Right ventricle myocardium inferior (tissue), 1 donor: ENCODE measurements around the gene SYT13. TPM values are rescaled to one million over a fixed set of nuclear protein-coding genes. Genes with fewer than 3 reads are reported as not detected.

Experiments
- ATAC-seq: fragments of 200-7000 bp; cut with Tn5 transposase; one replicate; pipeline ENCODE4 v1.9.1; 2020; ENCODE audit warnings: mild to moderate bottlenecking, moderate library complexity
- DNase-seq: peaks from one replicate; pipeline ENCODE4 v3.0.0; 2021; ENCODE audit errors: missing footprints
- intact Hi-C: fragments of 100-400 bp; cut with DNase I; formaldehyde crosslinking; loops from one replicate; pipeline ENCODE4 v1.11.0; 2022
- total RNA-seq: library from RNA; stranded (reverse); fragmentation: NEBNext Ultra II Directional; extraction: Animal tissue kit (Norgen Biotek cat#: 25700); gene quantifications from one replicate; pipeline ENCODE4 v1.2.1, GENCODE V29; 2021
- donor health status: DM: no; HTN: yes; CAD: no; lungs with severe emphysema.

The SYT13 gene
- total RNA-seq, 1 donor from 2014 or later = 7.0 TPM

GRCh38 chr11:45212566-45213315 is 73.4 kb downstream of the SYT13 start:
- ATAC-seq (no peak), DNase-seq (no peak)
- intact Hi-C loops = no loop called here

GRCh38 chr11:45211732-45212131 is 74.4 kb downstream of the SYT13 start:
- DNase-seq (no peak), ATAC-seq (no peak)
- intact Hi-C loops = no loop called here

- intact Hi-C loops = loop anchor here (1.0 kb wide), 2 partner anchors 28 to 65 kb away; partner anchors contain the start of gene PRDM11
- DNase-seq (no peak), ATAC-seq (no peak)
Observed at GRCh38 chr11:45210846-45211245, 75.3 kb downstream of the SYT13 start.

- DNase-seq = peak; percentile 94
- intact Hi-C loops = loop anchor here (1.0 to 2.0 kb wide), 3 partner anchors 27 to 123 kb away; partner anchors contain the start of gene PRDM11
- ATAC-seq = peak; percentile 96
Observed at GRCh38 chr11:45209891-45210699, 76.0 kb downstream of the SYT13 start.

- peak; percentile 0 for ATAC-seq
- no peak for DNase-seq
- intact Hi-C loops = loop anchor here (2.0 kb wide), 1 partner anchor 124 kb away; no protein-coding TSS in a partner anchor
Observed at GRCh38 chr11:45209000-45209879, 76.9 kb downstream of the SYT13 start.

GRCh38 chr11:45208135-45208534 is 78.0 kb downstream of the SYT13 start:
- no peak for DNase-seq
- ATAC-seq = no peak
- intact Hi-C loops = loop anchor here (2.0 kb wide), 1 partner anchor 125 kb away; no protein-coding TSS in a partner anchor

GRCh38 chr11:45205978-45206377 is 80.2 kb downstream of the SYT13 start:
- intact Hi-C loops = no loop called here
- ATAC-seq = no peak
- no peak for DNase-seq

GRCh38 chr11:45204761-45205160 is 81.4 kb downstream of the SYT13 start:
- intact Hi-C loops = no loop called here
- ATAC-seq = no peak

GRCh38 chr11:45193695-45194094 is 92.4 kb downstream of the SYT13 start:
- peak; percentile 94 for ATAC-seq
- intact Hi-C loops = no loop called here
- peak; percentile 79 for DNase-seq

More at GRCh38 chr11:45204761-45205160, 81.4 kb downstream of the SYT13 start:
- no peak for DNase-seq

Other genes starting within 250 kb of the SYT13 start
- 16.0 TPM for gene PRDM11, start 139.7 kb downstream of the SYT13 start, total RNA-seq